ENCODE measurements around the gene SPCS3.
"Not testable (repeated sequence)": the region's sequence is repeated elsewhere in the genome, so short reads cannot be mapped to it uniquely, and the experiment has no call there.

Gene SPCS3

DNA sequence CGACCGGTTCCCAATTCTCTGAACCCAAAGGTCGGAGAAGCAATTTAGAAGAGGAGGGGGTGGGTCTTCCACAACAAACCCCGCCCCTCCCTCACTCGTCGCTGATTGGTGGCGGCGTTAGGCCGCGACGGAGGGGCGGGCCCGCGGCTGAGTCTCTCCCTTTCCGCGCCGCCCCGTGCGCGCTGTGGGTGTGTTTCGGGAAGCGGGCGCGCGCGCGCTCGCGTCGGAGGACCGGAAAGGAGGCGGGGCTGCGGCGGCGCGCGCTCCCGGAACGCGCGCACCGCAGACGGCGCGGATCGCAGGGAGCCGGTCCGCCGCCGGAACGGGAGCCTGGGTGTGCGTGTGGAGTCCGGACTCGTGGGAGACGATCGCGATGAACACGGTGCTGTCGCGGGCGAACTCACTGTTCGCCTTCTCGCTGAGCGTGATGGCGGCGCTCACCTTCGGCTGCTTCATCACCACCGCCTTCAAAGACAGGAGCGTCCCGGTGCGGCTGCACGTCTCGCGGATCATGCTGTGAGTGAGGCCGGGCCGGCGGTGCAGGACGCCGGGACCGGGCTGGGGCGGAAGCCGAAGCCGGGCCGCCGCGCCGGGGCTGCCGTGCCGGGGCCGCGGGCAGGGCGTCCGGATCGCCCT lies at the start of gene SPCS3:
Gene SPCS3 (plus strand): TSS at position 263 of the 636 bp plus-strand sequence. CDS start 111 bp downstream, at position 374.
- peak; percentile 35 for DNase-seq

DNA sequence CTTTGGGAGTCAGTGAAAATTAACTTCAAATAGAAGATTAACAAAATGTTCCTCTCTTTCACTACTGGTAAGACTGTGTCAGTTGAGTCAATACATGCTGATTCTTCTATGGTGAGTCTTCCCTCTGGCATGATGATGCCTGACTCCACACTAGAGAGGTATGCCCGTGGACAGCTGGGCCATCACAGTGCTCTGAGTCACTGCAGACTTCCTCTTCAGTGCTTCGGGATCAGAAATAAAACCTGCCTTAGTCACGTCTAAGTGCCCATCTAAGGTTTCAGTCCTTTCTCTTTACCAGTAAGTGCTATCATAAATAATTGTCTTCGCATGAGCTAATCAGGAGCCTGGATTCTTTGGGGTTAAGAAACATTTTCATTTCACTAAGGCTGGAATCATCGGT lies 49.1 kb upstream of the SPCS3 start:
- DNase-seq = no peak

DNA sequence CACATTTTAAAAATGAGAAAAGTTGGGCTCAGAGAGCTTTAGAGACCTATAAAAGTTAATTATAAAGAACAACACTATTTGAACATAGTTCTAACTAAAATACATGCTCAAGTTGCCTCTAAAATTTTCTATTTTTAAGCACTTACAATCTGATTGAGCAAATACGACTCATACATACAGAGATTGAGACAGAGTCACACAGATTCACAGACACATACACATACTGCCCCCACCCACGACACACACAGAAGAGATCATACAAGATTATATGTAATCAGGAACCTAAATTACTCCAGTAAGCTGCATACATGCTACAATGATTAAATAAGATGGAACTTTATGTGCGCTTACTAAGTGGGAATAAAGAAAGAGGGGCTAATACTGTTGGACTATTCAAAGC lies 48.0 kb upstream of the SPCS3 start:
- DNase-seq = no peak

DNA sequence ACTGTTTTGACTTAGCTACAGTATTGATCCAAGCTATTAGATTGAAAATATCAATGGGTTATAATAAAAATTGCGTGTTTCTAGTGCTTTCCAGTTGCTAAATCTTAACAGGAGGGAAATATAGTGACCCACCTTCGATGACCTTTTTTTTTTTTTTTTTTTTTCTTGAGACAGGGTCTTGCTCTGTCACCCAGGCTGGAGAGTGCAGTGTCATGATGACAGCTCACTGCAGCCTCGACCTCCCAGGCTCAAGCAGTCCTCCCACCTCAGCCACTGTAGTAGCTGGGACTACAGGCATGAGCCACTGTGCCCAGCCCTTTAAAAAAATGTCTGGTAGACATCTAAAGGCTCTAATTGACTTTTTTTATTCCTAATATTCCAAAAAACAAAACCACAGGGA lies 47.0 kb upstream of the SPCS3 start:
- no peak for DNase-seq

DNA sequence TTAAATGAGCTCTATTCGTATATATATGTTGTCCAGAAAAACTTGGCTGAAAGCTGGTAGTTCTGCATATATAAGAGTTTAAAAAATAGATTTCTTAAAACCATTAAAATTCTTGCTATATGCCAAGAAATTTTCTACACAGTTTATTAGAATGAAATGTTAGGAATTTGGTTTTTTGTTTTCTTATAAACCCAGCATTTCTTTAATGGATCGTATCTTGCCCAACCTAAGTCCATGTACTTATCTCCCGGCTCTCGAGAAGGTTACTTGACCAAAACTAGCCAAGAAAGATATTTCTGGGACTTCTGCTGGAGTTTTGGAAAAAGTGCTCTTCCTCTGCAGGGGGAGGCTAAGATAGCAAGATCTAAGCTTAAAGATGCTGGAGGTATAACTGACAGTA lies 46.0 kb upstream of the SPCS3 start:
- no peak for DNase-seq

DNA sequence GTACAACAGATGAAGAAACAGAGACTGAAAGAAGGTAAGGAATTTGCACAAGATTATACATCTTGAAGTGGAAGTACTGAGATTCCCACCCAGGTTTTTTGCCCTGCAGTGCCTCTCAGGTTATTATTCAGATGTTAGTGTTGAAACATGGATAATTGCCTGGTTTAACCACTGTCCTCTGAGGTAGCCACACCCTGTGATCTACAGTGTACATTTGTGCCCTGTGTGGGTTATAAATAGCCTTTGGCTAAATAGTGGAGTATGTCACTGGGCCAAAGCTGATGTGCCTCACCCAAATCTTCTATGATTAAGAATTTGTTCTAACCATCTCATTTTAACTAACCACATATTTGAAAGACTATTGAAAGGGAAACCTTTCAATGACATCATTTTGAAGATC lies 45.3 kb upstream of the SPCS3 start:
- no peak for DNase-seq

DNA sequence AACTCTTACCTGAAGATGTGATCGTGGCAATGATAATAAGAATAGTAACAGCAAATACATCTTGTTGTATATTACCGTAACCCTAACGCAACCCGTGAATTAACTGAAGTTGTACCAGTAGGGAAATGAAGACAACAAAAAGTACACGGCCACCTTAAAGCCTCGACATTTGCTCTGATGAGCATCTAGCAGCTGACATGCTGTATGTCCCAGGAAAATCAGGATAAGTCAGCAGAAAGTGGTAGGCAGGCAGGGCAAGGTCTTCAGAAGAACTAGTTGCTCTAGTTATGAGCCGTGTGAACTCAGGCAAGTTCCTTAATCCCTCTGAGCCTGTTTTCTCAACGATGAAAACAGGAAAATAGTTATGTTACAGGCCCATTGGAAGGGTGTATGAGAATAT lies 43.1 kb upstream of the SPCS3 start:
- DNase-seq = no peak

DNA sequence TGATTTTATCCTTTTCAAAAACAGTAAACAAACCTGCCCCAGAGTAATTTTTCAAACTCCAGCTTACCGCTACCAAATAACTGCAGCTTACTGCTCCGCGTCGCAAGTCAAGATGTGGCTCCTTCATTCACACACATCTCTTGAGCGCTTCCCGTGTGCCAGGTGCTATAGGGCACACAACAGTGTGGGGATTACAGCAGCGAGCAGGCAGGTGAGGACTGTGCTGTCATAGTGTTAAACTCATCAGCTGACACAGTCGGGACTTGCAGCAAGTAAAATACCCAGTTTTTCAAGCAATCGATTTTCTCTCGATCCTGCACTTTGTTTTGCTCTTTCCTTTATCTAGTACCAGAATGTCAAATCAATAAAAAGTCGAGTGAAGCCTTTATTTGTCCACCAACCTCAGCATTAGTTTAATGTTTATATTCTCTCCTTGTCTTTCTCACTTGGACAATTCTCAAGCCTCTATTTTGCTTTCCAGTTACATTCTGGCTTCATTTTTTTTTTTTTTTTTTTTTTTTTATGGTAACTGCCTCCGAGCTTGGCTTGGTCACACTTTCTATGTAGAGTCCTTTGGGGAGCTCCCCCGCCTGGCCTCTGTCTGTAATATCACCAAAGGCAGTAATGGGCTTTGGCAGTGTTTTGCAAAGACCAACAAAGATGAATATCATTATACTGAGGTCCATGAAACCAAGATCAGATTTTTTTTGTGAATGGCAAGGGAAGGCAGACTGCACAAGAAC lies 42.4 kb upstream of the SPCS3 start:
- no peak for DNase-seq

DNA sequence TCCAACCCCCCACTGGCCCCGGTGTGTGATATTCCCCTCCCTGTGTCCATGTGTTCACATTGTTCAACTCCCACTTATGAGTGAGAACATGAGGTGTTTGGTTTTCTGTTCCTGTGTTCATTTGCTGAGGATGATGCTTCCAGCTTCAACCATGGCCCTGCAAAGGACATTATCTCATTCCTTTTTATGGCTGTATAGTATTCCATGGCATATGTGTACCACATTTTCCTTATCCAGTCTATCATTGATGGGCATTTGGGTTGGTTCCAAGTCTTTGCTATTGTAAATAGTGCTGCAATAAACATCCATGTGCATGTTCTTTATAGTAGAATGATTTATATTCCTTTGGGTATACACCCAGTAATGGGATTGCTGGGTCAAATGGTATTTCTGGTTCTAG lies 40.2 kb upstream of the SPCS3 start:
- not testable (repeated sequence) for DNase-seq

DNA sequence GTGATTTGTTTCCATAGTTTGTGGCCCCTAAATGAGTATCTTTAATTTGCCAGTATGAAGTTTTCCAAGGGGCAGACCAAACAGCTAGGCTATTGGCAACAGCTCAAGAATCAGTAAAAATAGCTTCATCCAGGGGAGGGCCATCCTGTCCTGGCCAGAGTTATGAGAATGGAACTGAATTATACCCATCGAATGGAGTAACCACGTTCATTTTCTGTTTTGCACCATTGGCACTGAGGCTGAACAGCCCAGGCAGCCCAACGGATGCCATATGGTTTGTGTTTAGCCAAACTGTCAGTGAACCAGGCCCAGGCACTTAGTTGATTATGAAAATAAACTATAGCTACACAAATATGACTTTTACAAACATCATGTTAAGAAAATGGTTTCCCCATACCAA lies 33.0 kb upstream of the SPCS3 start:
- no peak for DNase-seq

DNA sequence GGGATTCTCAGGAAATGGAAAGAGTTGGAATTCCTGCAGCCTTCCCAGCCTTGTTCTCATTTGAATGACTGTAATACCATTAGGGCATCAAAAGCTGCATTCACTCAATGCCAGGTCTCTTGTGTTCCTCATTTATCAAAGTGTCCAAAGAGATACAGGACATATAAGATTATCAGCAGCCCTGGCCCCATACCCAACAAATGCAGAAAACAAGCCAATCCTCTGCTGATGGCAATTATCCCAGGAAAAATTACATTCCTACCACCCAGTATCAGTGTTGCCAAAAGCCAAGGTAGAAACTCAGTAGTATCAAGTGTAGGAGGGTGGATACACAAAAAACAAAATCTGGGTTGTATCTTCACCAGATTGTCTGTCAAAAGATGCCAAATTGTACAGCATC lies 32.2 kb upstream of the SPCS3 start:
- DNase-seq = no peak

DNA sequence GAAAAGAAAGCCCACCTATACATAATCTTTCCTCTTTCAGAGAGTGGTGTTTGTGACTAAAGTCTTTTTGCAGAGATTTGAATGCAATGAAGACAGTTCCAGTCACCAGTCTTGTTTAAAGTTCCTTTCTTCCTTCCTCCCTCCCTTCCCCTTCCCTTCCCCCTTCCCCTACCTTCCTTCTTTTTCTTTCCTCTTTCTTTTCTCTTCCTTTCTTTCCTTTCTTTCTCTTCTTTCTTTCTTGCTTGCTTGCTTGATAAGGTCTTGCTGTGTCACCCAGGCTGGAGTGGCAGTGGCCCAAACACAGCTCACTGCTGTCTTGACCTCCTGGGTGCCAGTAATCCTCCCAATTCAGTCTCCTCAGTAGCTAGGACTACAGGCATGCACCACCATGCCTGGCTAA lies 31.7 kb upstream of the SPCS3 start:
- no peak for DNase-seq

DNA sequence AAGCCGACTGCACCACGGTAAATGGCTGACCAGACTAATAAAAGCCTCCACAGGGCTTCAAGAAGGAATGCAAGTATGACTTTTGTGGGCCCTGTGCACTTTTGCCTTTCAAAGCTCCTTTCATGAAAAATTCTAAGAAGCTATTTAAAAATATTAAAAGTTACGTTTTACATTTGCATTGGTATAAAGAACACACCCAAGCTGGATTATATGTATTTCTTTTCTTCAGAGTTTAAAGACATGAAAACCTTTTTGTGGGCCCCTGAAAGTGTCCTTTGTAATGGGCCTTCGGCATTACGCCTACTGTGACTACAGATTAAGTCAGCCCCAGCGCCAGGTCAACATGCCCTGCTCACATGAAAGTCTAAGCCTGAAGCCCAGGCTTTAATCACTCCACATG lies 30.2 kb upstream of the SPCS3 start:
- no peak for DNase-seq

DNA sequence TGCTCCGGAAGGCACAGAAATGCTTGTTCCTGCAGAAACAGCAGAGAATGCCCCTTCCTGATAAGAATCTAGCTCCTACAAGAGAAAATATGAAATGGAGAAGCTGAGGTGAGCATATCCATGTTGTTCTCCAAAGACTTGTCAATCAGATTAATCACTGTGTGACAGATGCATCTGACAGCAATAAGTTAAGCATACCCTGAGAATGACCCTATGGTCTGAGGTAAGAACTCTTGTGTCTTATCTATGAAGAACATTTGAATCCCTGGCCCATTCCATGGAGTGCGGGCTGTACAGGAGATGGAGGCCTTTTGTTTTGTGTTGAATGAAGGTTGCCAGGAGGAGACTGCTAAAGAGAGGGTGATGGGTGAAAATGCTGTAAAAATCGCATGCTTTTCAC lies 29.2 kb upstream of the SPCS3 start:
- DNase-seq = no peak

DNA sequence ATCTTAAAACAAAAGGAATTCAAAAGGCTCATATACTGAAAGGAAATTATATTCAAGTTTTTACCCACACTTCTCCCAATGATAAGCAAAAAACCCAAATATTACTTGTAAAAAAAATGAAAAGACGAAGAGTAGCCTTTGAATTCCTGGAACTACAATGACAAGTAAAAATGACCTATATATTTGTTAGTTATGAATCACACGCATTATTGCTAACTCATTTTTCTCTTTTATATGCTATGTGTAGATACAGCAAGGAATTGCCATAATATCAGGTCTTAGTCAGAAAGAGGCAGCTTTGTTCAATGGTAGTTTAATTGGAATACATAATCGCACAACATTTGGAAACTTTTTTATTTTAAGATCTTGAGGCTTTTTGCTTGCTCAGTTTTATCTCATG lies 28.0 kb upstream of the SPCS3 start:
- no peak for DNase-seq

DNA sequence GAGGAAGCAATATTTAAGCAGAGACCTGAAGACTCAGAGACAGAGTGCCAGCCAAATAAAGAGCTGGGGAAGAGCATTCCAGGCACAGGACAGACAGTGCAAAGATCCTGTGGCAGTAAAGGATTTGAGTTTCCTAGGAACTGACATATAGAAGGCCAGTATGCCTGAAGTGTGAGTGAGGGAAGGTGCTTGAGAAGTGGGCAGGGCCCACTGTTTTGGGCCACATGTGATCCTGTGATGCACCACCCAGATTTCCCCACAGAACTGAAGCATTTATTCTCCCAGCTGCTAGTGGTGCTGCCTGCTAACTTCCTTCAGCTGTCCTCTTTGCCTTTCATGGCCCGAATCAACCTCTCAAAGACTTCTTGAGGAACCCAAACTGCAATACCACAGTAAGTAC lies 26.8 kb upstream of the SPCS3 start:
- DNase-seq = no peak

DNA sequence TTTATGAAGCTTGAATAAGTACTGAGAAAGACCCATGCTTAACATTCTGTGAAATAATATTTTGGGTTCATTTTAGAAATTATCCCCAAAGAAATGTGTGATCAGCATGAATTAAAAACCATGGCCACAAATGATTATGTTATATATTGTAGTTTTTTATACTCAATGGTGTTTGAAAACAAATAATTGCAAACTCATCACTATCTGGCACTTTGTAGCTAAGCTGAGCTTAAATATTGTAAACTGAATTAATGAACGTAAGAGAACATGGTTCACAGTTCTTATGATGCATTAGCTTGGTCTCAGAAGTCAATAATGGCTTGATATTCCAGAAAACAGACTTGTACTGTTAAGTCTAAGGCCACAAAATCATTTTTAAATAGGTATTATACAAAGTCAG lies 26.1 kb upstream of the SPCS3 start:
- DNase-seq = no peak

DNA sequence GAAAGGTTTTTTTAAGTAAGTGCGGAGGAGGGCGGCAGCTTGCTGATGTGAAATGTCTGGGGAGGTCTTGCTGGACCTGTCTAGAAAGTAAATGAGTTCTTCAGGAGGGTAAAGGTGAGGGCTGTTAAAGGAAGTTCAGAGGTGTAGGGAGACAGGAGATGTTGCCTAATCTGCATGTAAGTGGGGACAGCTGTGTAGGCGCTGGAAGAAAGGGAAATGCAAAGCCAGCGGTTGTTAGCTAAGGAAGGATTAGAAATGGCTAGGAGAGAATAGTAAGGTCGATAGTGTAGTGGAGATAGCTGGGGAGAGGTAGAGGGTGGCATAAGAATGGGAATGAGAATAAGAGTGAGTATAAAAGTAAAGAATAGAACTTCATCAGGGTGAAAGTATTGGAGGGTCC lies 23.9 kb upstream of the SPCS3 start:
- not testable (repeated sequence) for DNase-seq

DNA sequence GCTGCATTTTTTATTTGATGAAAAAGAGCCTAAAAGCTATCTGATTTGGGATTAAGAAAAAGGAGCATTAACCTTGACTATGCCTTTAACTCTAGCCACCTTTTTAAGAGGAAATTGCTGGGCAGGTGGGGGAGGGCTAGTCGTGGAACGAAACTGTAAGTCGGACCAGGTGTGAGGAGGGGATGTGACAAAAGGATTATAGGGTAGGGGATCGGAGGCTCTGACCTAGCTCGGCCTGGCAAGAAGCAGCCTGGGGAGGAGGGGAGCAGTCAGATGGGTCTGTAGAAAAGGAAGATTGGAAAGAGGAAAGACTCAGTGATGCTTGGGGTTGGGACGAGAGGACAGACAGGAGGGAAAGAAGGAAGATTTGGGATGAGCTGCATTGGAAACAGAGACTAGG lies 21.1 kb upstream of the SPCS3 start:
- no peak for DNase-seq

DNA sequence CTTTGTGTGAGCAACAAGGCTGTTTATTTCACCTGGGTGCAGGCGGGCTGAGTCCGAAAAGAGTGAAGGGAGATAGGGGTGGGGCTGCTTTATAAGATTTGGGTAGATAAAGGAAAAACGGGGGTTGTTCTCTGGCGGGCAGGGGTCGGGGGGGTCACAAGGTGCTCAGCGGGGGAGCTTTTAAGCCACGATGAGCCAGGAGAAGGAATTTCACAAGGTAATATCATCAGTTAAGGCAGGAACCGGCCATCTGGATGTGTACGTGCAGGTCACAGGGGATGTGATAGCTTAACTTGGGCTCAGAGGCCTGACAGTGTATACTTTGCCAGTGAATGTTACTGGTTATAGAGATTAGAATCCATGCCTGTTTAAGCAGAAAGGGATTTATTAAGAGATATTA lies 19.7 kb upstream of the SPCS3 start:
- DNase-seq = no peak

DNA sequence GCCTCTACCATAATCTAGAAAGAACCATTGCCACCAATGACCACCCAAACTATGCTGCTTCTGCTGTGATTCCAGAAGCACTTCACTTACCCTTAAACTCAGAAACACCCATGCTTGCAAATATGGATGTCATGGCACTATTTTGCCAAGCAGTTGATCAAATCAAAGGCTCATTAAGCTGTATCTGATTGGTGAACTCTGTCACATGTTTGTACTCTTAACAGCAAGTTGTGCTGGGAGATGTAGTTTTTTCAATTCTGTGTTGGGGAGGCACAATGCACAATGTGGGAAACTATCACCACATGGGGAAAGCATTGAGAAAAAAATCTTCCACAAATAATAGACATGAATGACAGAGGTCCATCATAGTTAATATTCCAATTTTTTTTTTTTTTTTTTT lies 19.2 kb upstream of the SPCS3 start:
- no peak for DNase-seq

DNA sequence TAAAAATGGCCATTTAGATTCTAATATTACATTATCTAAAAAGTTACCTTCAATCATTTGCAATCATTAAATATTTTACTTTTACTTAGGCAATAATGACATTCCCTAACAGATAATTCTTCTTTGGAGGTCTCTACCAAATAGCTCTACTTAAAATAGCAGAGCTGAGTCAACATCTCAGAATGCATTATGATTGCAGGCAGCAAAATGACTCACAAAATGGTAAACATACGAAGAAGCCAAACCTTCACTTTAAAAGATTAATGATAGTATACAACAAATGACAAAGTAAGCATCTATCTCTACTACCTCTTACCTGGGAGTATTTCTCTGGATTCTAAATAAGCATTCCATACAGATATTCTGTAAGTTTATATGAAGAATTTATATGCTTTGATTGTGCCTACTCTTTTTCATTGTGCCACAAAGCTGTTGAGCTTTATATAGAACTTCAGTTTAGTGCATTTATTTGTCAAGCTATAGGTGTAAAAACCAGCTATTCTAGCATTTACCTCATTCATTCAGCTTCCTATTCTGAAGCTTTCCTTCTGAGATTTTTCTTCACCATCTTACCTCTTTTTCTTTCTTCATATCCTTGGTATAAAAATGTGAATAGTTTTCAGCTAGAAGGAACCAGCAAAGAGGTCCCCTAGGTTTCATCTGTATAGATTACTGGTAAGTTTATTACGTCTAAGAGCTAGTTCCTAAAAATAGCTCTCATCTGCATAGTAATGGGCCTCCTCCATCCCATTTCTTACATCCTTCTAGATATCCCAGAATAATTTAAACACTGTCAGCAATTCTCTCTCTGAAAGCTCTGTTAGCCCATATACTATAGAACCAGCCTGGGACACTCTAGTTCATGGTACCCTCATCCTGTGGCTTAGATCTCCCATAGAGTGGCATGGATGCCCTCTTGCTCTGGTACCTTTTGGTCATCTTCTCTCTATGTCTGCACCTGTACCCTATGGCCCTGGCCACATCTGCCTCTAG lies 17.2 kb upstream of the SPCS3 start:
- DNase-seq = no peak

DNA sequence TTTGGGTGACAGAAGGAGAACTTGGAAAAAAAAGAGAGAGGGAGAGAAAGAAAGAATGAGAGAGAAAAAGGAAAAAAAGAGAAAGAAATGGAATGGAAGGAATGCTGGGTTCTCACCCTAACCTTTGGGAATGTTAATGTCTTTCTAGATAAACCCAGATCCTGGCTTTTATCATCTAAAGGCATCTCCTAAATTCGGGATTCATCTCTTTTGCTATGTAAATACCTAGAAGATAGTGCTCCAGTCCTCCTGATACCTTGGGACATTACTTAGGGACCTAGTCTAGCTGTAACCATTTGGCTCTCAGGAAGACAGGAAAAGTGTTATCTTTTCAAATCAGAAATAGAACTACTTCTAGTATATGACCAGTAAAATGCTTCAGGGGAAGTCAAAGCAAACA lies 15.8 kb upstream of the SPCS3 start:
- no peak for DNase-seq

All from KG1 (cell line).